Measurements from ENCODE around the gene ACIN1.

ACIN1 gene

GRCh38 chr14:23104591-23105347 lies 9.8 kb upstream of the ACIN1 start, which contains the start of gene CIROP:
CIROP (minus strand) TSS chr14:23104989; CDS start chr14:23104920, 69 bp downstream.
- DNase-seq (ENCODE audit: low read depth) = no peak

DNA sequence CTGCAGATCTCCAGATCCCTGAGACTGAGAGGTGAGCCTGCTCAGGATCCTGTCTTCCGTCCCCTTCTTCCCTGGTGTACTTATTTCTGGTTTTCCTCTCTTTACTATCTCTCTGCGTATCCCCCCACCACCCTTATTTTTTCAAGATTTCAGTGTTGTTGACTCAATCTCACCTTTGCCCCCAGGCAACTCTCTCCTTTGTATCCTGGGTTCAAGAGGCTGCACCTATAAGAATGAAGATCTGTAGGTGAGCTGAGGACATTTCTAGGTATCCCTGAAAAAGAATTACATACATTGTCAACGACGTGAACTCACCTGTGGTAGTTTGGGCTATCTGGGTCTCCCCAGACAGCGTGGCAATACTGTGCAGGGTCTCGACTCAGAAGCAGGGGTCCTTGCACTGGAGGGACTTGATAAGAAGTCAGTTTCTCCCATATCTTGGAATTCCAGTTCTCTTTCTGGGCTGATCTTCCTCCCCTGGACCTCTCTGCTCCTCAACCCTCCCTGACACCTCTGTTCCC lies 9.2 kb upstream of the ACIN1 start:
- no peak for DNase-seq (ENCODE audit: low read depth)

DNA sequence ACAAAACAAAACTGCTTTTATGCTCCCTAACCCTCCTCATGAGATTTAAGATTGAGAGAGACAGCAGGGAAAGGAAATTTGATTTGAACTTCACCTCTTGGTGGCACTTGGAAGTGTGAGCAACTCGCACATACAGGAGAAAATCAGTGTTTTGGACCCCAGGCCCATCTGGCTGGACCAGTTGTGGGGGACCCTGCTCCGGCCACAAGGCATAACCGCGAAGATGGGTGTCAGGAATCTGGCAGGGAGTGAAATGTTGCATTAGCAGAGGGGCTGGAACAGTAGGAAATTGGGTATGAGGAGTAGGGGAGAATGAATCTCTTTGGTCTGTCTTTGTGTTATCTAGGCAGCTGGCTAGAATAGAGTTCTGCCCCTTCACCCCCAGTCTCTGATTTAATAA lies 8.6 kb upstream of the ACIN1 start:
- no peak for DNase-seq (ENCODE audit: low read depth)

- no peak for DNase-seq (ENCODE audit: low read depth)
Measured at GRCh38 chr14:23102801-23103200, 7.9 kb upstream of the ACIN1 start.

GRCh38 chr14:23101986-23102625 lies 7.2 kb upstream of the ACIN1 start:
- no peak for DNase-seq (ENCODE audit: low read depth)

DNA sequence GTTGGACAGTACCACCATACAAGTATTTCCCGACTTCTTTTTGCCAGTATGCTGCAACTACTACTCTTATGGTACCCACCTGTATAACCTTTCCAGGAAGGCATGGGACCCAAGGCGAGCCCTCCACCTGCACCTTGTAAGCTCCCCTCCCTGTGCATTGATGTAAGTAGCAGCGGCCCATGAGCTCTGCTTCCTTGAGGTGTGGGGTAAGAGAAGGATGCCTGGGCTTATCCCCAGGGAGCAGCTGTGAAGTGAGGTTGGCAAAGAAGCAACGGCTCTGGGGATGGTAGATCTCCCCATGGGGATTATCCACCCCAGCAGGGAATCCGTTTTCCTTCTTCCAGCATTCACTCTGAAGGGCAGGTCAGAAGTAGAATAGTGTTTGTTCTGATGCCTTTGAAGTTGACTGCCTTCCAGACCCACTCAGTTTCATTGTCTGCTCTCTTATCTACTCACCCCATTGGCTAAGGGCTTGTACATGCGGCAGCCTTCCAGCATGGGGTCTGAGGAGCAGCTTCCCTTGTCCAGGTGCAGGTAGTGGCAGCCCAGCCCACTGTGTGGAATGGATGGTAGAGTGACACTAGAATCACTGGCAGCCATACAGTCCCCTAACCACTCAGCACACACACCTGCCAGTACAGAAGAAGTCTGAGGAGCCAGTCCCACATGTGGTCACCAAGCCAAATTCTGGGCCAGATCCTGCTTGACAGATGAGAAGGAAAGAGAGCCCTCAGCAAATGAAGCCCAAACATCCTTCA lies 6.5 kb upstream of the ACIN1 start:
- DNase-seq (ENCODE audit: low read depth) = no peak

- no peak for DNase-seq (ENCODE audit: low read depth)
Measured at GRCh38 chr14:23099212-23099861, 4.4 kb upstream of the ACIN1 start.

- DNase-seq (ENCODE audit: low read depth) = no peak
Measured at GRCh38 chr14:23097786-23098185, 2.9 kb upstream of the ACIN1 start.

- DNase-seq (ENCODE audit: low read depth) = peak; percentile 100
Measured at GRCh38 chr14:23095196-23096108, 516 bp upstream of the ACIN1 start, which contains the start of gene C14orf119. C14orf119 (plus strand) TSS chr14:23095505; CDS start chr14:23097659, 2,154 bp downstream.

DNA sequence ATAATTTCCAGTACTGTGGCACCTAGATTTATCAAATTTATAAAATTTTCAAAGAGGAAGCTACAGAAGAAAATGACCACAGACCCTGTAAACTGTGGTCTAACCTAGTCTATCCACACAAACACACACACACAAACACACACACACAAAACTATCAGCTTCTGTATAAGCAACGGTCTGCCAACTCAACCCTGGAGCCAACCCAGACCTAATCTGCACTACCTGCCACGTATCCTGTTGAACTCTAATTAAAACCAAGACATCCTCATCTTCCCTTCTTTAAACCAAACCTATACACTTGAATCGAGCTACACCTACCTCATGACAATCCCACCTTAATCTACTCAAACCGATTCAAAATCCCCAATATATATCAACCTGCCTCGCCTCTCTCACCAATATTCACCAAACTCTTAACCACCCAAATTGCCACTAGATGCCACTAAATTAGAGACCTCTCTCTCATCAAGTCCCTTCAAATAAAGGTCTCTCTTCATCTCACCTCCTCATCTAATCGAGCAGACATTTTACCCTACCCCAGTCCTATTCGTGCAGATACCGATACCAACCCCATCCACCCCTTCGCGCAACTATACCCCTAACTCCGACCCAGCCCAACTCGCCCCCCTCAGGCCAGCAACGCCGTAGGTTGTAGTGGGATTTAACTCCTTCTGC lies 808 bp downstream of the ACIN1 start:
- DNase-seq (ENCODE audit: low read depth) = no peak

GRCh38 chr14:23093526-23093925 lies 1.4 kb downstream of the ACIN1 start:
- no peak for DNase-seq (ENCODE audit: low read depth)

DNA sequence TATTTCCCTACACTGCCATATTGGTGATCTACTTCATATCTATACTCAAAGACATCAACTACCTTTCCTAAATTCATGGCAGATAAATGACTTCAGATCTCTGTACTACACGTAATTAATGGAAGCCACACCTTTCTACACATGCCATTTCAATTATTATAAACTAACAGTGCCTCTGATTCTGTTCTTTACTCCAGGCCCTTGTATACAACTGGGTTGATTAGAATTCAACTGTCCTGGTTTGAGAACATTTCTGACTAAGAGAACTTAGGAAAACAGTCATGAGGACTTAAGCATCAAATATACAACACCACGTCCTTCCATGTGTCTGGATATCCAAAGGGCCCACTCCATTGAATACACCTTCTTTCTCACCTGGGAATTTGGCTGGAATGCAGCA lies 1.8 kb downstream of the ACIN1 start:
- no peak for DNase-seq (ENCODE audit: low read depth)

- no peak for DNase-seq (ENCODE audit: low read depth)
Measured at GRCh38 chr14:23091294-23092225, 3.4 kb downstream of the ACIN1 start.

DNA sequence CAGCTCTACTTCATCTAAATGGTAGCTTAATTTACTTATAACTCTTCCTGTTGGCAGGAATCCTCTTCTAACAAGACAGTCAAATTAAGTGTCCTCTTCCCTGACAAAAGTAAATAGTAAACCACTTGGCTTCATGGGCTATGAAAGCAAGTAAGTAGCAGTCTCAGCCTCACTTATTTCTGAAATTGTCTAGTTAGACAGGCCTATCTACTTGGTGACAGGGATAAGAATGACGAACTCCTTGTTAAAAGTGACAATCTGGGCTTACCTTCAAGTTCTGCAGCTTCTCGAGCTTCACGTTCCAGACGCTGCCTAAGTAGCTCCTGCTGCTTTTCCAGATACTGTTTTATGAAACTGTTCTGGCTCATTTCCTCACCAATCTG lies 4.7 kb downstream of the ACIN1 start:
- DNase-seq (ENCODE audit: low read depth) = no peak

GRCh38 chr14:23089498-23090253 lies 5.3 kb downstream of the ACIN1 start:
- no peak for DNase-seq (ENCODE audit: low read depth)

DNA sequence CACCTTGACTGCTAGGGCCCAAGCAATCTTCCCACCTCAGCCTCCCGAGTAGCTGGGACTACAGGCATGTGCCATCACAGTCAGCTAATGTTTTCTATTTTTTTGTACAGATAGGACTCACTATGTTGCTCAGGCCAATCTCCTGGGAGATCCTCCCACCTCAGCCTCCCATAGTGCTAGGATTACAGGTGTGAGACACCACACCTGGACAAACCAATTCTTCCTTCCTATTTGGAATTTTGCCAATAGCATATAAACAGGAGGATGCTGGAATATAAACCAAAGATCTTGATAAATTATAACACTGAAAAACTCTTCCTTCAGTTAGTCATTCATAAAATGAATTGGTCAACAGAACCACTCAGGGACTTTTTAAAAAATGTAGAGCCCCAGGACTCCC lies 8.4 kb downstream of the ACIN1 start:
- no peak for DNase-seq (ENCODE audit: low read depth)

GRCh38 chr14:23085458-23085857 lies 9.5 kb downstream of the ACIN1 start:
- no peak for DNase-seq (ENCODE audit: low read depth)

GRCh38 chr14:23080474-23080873 lies 14.5 kb downstream of the ACIN1 start:
- DNase-seq (ENCODE audit: low read depth) = no peak

DNA sequence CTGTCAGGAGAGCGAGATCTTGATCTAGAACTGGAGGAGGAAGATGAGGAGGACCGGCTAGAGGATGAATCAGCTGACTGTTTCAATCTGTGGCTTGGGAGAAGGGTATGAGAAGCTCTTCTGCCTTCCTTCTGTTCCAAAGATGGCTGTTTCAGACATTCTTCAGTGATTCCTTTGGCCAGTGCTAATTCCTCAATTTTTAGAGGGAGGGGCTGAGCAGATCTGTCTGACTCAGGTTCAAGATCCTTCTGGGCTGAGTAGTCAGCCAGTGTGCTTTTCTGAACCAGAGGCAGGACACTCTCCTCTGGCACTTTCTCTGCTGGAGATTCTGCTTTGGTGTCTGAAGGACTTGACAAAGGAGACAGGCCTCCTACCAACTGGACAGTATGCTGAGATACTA lies 15.2 kb downstream of the ACIN1 start:
- DNase-seq (ENCODE audit: low read depth) = peak; percentile 82
